Panc1 (cell line): ENCODE measurements around the gene DBP. TPM values are rescaled to one million over a fixed set of nuclear protein-coding genes. Genes with fewer than 3 reads are reported as not detected.
"Not testable (repeated sequence)": the region's sequence is repeated elsewhere in the genome, so short reads cannot be mapped to it uniquely, and the experiment has no call there.

Source experiments
- ATAC-seq: fragments of 200-7000 bp; cut with Tn5 transposase; 2 replicates; pipeline ENCODE4 v1.9.1; 2020; ENCODE audit warnings: mild to moderate bottlenecking, moderate library complexity
- BruUV-seq: library from RNA; stranded (reverse); fragments of 400-500 nt; replicated peaks from 2 replicates; lab custom pipeline; 2021; lab: Mats Ljungman, UMichigan
- CTCF ChIA-PET: fragments of 300-600 bp; sonication (Branson Sonifier 250); formaldehyde crosslinking; loops from one replicate; lab custom pipeline; 2022; ENCODE audit warnings: antibody characterized with exemption; lab: Charles Lee
- POLR2A ChIA-PET: fragments of 300-600 bp; sonication (Branson Sonifier 250); formaldehyde crosslinking; loops from one replicate; lab custom pipeline; 2022; ENCODE audit warnings: antibody characterized with exemption; lab: Charles Lee
- DNase-seq: peaks from one replicate; pipeline ENCODE4 v3.0.0-alpha.2; 2010; ENCODE audit warnings: low read depth, low spot score
- H3K27ac ChIP-seq: 2 replicates; pipeline ENCODE4 v1.5.1; 2011; ENCODE audit warnings: mild to moderate bottlenecking, low read length, inconsistent platforms
- H3K27me3 ChIP-seq: fragments of 200-500 bp; sonication (Bioruptor generic); 2 replicates; pipeline ENCODE4 v1.6.0; 2014; ENCODE audit warnings: low read length, inconsistent platforms; ENCODE audit not compliant: control insufficient read depth, insufficient read depth
- H3K36me3 ChIP-seq: fragments of 200-500 bp; sonication (Bioruptor generic); 2 replicates; pipeline ENCODE4 v1.5.1; 2014; ENCODE audit warnings: inconsistent platforms, mild to moderate bottlenecking, low read length, moderate library complexity; ENCODE audit not compliant: control insufficient read depth, insufficient read depth
- H3K4me1 ChIP-seq: 2 replicates; pipeline ENCODE4 v1.5.1; 2011; ENCODE audit warnings: inconsistent platforms, mild to moderate bottlenecking, low read length, moderate library complexity; ENCODE audit not compliant: control insufficient read depth, insufficient read depth
- H3K4me3 ChIP-seq, 2 experiments: 2 replicates each; pipeline ENCODE4 v1.5.1; 2011 to 2012; ENCODE audit warnings: low read depth in 2 of 2, low read length in 2 of 2, mild to moderate bottlenecking in 2 of 2, inconsistent platforms in 1 of 2, moderate library complexity in 1 of 2
- H3K9me3 ChIP-seq: fragments of 200-500 bp; sonication (Bioruptor generic); 2 replicates; pipeline ENCODE4 v1.5.1; 2014; ENCODE audit warnings: low read depth, mild to moderate bottlenecking, inconsistent platforms, low read length, moderate library complexity; ENCODE audit not compliant: control insufficient read depth, insufficient read depth
- POLR2AphosphoS5 ChIP-seq: IDR thresholded peaks from 2 replicates; pipeline ENCODE4 v1.6.1; 2012; ENCODE audit warnings: mild to moderate bottlenecking, low read depth, low read length, moderate library complexity
- SIN3A ChIP-seq: IDR thresholded peaks from 2 replicates; pipeline ENCODE4 v1.6.1; 2012; ENCODE audit warnings: low read depth, mild to moderate bottlenecking, low read length, moderate library complexity, borderline replicate concordance; ENCODE audit not compliant: insufficient read depth
- TCF7L2 ChIP-seq: IDR thresholded peaks from 2 replicates; pipeline ENCODE4 v1.6.1; 2011; ENCODE audit warnings: mild to moderate bottlenecking, low read depth, low read length, inconsistent platforms
- in situ Hi-C: cut with HindIII; loops from 2 replicates; pipeline ENCODE4 v1.10.0; 2016; ENCODE audit warnings: low sequenced_read_pairs, low pct_unique_long_range_greater_than_20kb
- intact Hi-C: fragments of 100-400 bp; cut with micrococcal nuclease; formaldehyde crosslinking; loops from one replicate; pipeline ENCODE4 v1.10.0; 2022; ENCODE audit not compliant: unreplicated experiment
- total RNA-seq: library from RNA; stranded (reverse); gene quantifications from one replicate; pipeline ENCODE4 v1.2.1, GENCODE V29; 2021; ENCODE audit not compliant: unreplicated experiment
- TF ChIP-seq, protein P1 (sequence below): fragments of 450-650 bp; IDR thresholded peaks from 2 replicates; pipeline ENCODE4 v1.5.1; 2017; ENCODE audit warnings: mild to moderate bottlenecking
- TF ChIP-seq, protein P2 (sequence below), 2 experiments: IDR thresholded peaks; 2 replicates each; pipeline ENCODE4 v1.6.1; 2011 to 2012; ENCODE audit warnings: low read depth in 2 of 2, control low read depth in 1 of 2, low read length in 1 of 2, mild to moderate bottlenecking in 1 of 2, moderate library complexity in 1 of 2; ENCODE audit not compliant: insufficient read depth in 1 of 2

The DBP gene
- total RNA-seq, 1 experiment from 2014 or later, result 7.4 TPM

DNA sequence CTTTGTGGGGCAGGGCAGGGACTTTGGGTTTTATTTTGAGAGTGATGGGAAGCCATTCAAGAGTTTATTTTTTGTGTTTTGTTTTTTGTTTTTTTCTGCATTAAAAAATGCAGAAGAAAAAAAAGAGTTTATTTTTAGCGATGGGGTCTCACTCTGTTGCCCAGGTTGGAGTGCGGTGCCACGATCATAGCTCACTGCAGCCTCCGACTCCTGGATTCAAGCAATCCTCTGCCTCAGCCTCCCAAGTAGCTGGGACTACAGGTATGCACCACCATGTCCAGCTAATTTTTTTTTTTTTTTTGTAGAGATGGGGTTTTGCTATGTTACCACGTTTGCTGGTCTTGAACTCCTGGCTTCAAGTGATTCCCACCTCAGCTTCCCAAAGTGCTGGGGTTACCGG lies 21.3 kb upstream of the DBP start:
- H3K27ac ChIP-seq, result no peak overlapping the region
- H3K4me1 ChIP-seq, result no peaks in the 10 kb centered on the region
- CTCF ChIA-PET, result no interaction called here
- POLR2A ChIA-PET, result interaction anchor here (0.6 kb wide), 1 partner anchor 237 kb away, joined by 3 read pairs; no protein-coding TSS in a partner anchor
- intact Hi-C loops, result no loop called here
- H3K9me3 ChIP-seq, result no peaks in the 10 kb centered on the region
- no peaks in the 10 kb centered on the region for H3K36me3 ChIP-seq
- TF ChIP-seq, protein P1, sequence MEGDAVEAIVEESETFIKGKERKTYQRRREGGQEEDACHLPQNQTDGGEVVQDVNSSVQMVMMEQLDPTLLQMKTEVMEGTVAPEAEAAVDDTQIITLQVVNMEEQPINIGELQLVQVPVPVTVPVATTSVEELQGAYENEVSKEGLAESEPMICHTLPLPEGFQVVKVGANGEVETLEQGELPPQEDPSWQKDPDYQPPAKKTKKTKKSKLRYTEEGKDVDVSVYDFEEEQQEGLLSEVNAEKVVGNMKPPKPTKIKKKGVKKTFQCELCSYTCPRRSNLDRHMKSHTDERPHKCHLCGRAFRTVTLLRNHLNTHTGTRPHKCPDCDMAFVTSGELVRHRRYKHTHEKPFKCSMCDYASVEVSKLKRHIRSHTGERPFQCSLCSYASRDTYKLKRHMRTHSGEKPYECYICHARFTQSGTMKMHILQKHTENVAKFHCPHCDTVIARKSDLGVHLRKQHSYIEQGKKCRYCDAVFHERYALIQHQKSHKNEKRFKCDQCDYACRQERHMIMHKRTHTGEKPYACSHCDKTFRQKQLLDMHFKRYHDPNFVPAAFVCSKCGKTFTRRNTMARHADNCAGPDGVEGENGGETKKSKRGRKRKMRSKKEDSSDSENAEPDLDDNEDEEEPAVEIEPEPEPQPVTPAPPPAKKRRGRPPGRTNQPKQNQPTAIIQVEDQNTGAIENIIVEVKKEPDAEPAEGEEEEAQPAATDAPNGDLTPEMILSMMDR, result no peak
- TF ChIP-seq TCF7L2, result no peak
- no peak overlapping the region for H3K4me3 ChIP-seq
- BruUV-seq, result no TSS peak
- H3K27me3 ChIP-seq, result no peaks in the 10 kb centered on the region
- ATAC-seq, result no peak
- DNase-seq, result no peak
- in situ Hi-C loops, result no loop called here

DNA sequence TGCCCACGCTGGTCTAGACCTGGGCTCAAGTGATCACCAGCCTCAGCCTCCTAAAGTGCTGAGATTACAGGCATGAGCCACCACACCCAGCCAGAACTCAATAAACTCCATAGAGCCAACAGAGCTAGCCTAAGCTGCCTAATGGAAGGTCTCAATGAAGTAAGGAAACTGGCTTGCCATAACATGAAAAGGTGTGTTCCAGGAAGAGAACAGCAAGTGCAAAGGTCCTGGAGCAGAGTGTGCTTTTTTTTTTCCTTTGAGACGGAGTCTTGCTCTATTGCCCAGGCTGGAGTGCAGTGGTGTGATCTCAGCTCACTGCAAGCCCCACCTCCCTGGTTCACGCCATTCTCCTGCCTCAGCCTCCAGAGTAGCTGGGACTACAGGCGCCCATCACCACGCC lies 20.6 kb upstream of the DBP start:
- H3K9me3 ChIP-seq, H3K4me1 ChIP-seq, BruUV-seq, DNase-seq, in situ Hi-C loops, intact Hi-C loops, H3K36me3 ChIP-seq, H3K4me3 ChIP-seq, CTCF ChIA-PET, H3K27me3 ChIP-seq, H3K27ac ChIP-seq, ATAC-seq: not testable (repeated sequence)
- POLR2A ChIA-PET, result interaction anchor here (0.5 kb wide), 1 partner anchor 689 kb away, joined by 13 read pairs; no protein-coding TSS in a partner anchor

DNA sequence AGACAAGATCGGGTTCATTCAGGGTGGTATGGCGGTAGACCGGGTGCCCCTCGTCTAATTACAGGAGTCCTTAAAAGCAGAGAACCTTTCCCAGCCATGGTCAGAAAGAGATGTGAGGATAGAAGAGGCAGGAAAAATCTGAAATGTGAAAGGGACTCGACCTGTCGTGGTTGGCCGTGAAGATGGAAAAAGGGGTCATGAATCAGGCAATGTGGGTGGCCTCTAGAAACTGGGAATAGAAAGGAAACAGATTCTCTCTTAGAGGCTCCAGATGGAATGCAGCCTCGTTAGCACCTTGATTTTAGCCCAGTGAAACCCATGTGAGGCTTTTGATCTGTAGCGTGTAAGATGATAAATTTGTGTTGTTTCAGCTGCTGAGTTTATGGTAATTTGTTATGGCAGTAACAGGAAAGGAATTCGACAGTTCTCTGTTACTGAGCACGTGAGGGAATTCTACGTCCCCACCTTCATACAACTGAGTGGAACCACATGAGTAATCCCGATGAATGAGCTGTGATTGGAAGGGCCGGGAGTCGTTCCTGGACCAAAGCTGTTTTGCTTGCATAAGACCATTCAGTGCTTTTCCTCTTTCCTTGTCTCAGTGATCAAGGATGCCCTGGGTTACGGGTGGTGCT lies 19.8 kb upstream of the DBP start:
- Histone ChIP-seq H3K27ac (no peak overlapping the region), H3K27me3 (no peaks in the 10 kb centered on the region), H3K4me3 (no peak overlapping the region), H3K36me3 (no peaks in the 10 kb centered on the region), H3K4me1 (no peaks in the 10 kb centered on the region), H3K9me3 (no peaks in the 10 kb centered on the region)
- ChIA-PET POLR2A (interaction anchor here (0.5 kb wide), 1 partner anchor 688 kb away, joined by 13 read pairs; no protein-coding TSS in a partner anchor), CTCF (no interaction called here)
- no TSS peak for BruUV-seq
- intact Hi-C loops, result no loop called here
- TF ChIP-seq, protein P2, sequence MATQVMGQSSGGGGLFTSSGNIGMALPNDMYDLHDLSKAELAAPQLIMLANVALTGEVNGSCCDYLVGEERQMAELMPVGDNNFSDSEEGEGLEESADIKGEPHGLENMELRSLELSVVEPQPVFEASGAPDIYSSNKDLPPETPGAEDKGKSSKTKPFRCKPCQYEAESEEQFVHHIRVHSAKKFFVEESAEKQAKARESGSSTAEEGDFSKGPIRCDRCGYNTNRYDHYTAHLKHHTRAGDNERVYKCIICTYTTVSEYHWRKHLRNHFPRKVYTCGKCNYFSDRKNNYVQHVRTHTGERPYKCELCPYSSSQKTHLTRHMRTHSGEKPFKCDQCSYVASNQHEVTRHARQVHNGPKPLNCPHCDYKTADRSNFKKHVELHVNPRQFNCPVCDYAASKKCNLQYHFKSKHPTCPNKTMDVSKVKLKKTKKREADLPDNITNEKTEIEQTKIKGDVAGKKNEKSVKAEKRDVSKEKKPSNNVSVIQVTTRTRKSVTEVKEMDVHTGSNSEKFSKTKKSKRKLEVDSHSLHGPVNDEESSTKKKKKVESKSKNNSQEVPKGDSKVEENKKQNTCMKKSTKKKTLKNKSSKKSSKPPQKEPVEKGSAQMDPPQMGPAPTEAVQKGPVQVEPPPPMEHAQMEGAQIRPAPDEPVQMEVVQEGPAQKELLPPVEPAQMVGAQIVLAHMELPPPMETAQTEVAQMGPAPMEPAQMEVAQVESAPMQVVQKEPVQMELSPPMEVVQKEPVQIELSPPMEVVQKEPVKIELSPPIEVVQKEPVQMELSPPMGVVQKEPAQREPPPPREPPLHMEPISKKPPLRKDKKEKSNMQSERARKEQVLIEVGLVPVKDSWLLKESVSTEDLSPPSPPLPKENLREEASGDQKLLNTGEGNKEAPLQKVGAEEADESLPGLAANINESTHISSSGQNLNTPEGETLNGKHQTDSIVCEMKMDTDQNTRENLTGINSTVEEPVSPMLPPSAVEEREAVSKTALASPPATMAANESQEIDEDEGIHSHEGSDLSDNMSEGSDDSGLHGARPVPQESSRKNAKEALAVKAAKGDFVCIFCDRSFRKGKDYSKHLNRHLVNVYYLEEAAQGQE (IDR thresholded peaks at IDR 0.05; ENCODE audit: insufficient read depth in 1 of 2, low read depth in 2 of 2, low read length in 1 of 2), result no peak
- TF ChIP-seq POLR2AphosphoS5 (no peak), TCF7L2 (no peak), SIN3A (no peak)
- TF ChIP-seq, protein P1, result no peak
- in situ Hi-C loops, result no loop called here
- no peak for DNase-seq
- ATAC-seq, result no peak
